Activated CD4-positive, CD25-positive, alpha-beta regulatory T cell treated with anti-CD3 and anti-CD28 coated beads, Interleukin-2, amount 50 U/mL, for 72 hours (primary cell): ENCODE measurements around the gene TOP3A.
A peak's percentile ranks its signal among the peaks of the same experiment; 100 is the strongest.
"Not testable (repeated sequence)": the region's sequence is repeated elsewhere in the genome, so short reads cannot be mapped to it uniquely, and the experiment has no call there.

Experiments used
- DNase-seq: peaks from one replicate; pipeline ENCODE4 v3.0.0; 2021

The TOP3A gene, protein sequence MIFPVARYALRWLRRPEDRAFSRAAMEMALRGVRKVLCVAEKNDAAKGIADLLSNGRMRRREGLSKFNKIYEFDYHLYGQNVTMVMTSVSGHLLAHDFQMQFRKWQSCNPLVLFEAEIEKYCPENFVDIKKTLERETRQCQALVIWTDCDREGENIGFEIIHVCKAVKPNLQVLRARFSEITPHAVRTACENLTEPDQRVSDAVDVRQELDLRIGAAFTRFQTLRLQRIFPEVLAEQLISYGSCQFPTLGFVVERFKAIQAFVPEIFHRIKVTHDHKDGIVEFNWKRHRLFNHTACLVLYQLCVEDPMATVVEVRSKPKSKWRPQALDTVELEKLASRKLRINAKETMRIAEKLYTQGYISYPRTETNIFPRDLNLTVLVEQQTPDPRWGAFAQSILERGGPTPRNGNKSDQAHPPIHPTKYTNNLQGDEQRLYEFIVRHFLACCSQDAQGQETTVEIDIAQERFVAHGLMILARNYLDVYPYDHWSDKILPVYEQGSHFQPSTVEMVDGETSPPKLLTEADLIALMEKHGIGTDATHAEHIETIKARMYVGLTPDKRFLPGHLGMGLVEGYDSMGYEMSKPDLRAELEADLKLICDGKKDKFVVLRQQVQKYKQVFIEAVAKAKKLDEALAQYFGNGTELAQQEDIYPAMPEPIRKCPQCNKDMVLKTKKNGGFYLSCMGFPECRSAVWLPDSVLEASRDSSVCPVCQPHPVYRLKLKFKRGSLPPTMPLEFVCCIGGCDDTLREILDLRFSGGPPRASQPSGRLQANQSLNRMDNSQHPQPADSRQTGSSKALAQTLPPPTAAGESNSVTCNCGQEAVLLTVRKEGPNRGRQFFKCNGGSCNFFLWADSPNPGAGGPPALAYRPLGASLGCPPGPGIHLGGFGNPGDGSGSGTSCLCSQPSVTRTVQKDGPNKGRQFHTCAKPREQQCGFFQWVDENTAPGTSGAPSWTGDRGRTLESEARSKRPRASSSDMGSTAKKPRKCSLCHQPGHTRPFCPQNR

DNA sequence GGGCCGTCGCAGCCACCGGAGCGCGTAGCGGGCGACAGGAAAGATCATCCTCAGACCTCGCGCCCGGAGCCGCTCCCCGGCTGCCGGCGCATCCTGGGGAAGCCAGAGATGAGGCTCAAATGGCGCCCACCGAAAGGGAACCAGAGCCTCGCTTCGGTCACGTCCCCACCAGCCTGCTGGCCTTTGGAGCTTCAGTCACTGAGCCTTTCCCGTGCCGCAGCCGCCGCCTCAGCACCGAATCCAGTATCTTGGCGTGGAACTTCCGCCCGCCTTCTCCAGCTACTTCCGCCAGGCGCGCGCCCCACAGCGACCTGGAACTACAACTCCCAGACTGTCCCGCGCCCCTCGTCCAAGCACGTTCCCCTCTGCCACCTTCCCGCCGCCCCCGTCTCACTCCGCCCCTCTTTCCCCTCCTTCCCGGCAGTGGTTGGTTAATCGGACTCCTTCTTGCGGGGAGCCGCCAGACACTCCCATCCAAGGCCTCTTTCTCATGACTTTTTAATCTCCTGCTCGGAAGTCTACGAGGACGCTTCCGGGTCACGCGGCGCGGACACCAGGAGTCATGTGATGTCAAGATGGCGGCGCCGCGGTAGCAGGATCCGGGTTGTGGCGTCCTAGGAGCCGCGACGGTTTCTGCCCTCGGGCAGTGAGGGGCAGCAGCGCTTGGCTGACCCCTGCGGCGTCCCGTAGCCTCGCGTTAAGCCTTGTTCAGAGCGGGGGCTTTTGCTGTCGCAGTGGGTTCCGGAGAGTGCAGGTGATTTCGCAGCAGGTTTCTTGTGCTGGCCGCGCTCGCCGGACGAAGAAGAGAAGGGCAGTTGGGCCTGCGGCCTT lies at the start of gene TOP3A, which contains the start of gene SMCR8:
Gene TOP3A, minus strand, starts transcription at position 264 of the 831 bp plus-strand sequence. Its CDS starts 216 bp downstream, at position 48.
Gene SMCR8, plus strand, starts transcription at position 563 of the 831 bp plus-strand sequence. CDS start 497 bp downstream, outside the sequence.
- DNase-seq: peak; percentile 92

DNA sequence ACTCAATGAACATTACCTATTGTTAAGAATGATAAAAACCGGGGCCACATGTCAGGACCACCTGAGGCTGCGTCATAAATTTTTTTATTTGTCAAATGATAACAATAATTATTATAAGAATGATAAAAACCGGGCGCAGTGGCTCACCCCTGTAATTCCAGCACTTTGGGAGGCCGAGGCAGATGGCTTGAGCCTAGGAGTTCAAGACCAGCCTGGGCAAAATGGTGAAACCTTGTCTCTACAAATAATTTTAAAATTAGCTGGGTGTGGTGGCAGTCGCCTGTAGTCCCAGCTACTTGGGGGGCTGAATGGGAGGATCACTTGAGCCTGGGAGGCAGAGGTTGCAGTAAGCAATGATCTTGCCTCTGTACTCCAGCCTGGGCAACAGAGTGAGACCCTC lies 49.4 kb upstream of the TOP3A start:
- DNase-seq: no peak

DNA sequence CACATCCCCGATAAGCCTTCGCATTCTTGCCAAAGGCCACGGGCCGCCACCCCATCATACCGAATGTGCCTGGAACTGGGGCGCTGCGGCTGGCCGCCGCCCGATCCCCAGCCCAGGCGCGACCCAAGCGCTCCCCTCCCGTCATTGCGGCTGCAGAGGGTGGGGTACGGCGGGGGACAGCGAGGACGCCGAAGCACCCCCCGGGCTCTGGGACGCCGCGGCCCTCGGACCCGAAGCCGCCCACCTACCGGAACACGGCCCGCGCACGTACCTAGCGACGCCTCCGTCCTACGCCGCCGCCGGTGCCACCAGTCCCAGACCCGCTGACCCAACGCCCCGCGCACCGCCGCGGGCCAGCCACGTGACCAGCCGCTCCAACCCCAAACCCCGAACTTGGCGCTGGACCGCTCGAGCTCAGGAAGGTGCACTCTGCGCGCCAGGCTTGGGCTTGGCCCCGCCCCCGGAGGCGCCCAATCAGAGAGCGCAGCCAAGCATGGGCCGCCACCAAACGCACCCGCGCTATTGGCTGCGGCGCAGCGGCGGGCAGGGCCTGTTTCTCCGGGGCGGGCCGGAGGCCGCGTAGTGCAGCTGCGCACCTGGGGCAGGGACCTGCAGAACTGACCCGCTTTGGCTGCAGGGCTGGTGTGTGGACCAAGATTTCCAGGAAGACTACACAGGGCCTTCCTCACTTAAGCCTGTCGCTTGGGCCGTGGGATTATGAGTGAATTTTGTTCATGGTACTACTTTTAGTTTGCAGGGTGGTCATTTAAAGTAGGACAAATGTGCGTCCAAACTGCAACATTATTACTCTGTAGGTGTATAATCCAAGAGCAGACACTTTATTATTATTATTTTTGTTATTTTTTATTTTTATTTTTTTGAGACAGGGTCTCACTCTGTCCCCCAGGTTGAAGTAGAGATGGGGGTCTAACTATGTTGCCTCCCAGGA lies 48.6 kb upstream of the TOP3A start, which contains the start of gene SHMT1:
Gene SHMT1, minus strand, starts transcription at position 450 of the 949 bp plus-strand sequence. CDS start 7,569 bp downstream, outside the sequence.
- DNase-seq: peak; percentile 93

DNA sequence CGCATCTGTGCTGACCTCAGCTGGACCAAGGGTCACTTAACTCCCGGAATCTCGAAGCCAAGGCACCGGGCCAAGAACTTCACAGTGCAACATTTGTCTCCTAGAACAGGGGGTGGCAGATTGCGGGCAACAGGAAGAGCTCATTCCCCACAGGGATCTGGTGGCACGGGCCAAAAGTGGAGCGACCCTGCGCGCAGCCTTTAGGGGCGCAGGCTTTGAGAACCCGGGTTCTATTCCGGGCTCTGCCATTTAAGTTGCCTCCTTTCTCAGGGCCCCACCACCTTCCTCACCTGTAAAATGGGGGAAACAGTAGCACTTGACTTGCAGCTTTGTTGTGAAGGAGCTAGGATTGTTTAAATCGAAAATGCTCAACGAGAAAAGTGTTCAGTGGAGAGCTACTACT lies 47.9 kb upstream of the TOP3A start:
- DNase-seq: no peak

DNA sequence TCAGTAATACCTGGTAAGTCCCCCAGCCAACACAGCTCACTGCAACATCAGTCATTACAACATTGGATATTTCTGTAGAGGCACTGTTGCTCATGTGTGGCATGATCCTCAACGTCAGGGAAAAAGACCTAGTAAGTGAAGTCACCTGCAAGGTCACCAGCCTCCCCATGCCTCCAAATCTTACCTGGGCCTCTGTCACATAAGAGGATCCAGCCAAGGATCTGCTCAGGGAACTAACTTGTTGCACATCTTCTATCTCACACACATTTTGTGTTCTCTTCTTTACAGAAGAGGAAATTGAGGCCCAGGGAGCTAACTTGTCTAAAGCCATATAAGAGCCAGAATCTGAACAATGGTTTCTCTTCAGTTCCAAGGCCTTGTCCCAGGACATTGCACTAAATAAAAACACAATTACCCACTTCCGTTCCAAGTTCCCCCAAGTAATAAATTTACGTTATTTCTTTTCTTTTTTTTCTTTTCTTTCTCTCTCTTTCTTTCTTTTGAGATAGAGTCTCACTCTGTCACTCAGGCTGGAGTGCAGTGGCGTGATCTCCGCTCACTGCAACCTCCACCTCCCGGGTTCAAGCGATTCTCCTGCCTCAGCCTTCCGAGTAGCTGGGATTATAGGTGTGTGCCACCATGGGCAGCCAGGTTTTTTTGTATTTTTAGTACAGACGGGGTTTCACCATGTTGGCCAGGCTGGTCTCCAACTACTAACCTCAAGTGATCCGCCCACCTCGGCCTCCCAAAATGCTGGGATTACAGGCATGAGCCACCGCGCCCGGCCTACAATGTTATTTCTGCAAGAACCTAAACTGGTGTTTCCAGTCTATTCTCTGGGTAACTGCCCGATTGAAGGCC lies 47.3 kb upstream of the TOP3A start:
- no peak for DNase-seq

DNA sequence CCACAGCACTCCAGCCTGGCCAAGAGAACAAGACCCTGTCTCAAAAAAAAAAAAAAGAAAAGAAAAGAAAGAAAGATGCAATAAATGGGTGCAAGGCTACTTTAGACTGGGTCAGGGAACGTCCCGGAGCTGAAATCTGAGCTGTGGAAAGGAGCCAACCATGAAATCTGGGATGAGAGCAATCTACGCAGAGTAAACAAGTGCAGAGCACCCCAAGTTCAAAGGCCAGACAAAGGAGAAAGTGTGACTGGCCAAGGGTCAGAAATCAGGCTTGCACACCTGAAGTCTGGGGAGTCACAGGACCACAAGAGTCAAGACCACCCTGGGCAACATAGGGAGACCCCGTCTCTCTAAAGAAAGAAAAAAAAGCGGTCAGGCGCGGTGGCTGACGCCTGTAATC lies 45.7 kb upstream of the TOP3A start:
- no peak for DNase-seq

DNA sequence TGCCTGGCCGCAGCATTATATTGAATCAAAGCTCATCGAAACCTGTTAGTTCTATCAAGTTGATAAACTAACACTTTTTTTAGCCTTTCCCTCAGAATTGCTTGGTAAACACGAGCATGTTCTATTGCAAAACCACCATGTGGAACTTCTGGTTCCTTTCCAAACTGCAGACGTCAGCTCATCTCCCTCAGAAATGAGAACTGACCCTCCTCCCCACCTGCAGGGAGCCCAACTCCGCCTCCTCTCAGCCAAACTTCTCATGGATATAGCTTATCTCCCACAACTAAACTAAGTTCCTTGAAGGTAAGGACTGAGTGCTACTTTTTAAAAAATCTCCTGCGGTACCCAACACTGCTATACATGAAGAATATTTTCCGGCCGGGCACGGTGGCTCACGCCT lies 41.8 kb upstream of the TOP3A start:
- no peak for DNase-seq

DNA sequence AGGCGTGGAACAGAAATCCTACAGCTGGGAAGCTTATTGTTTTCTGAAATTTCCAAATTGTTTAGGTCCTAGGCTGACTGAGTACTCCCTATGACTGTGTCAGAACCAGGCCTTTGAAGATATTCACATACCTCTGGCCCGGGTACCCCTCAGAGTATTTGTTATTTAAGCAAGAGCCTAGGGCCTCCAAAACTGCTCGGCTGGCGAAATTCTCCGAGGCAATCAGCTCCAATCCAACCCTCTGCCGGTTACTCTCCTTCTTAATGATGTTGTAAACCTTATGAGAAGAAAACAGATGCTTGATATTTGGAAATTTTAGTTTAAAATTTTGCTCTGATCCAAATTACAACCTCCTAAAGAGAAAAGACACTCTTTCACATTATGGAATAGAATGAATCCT lies 38.7 kb upstream of the TOP3A start:
- no peak for DNase-seq

DNA sequence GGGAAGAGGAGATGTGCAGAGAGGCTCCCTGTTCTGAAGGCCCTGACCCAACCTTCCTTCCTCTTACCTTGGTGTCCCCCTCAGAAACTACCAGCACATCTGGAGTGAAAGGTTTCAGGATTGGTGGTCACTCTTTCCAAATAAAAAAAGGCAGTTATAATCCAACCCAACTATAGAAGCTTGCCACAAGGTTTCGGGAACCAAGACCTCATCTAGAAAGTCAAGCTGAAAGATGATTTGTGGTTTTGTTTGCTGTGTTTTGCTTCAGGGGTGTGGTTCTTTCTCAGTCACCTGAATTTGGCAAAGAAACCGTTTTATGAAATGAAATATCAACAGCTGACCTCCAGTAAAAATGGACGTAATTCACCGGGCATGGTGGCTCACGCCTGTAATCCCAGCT lies 29.2 kb upstream of the TOP3A start:
- no peak for DNase-seq

DNA sequence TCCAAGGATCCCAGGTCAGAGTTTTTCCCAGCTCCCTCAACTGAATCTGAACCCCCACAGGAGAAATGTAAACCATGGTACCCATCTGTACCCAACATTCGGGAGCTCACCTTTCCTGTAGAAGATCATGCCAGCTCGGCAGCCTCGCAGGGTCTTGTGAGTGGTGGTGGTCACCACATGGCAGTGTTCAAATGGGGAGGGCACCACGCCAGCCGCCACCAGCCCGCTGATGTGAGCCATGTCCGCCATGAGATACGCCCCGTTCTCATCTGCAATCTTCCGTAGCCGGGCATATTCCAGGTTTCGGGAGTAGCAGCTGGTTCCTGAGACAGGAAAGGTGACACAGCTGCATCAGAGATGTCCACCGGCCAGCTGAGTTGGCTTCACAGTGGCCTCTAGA lies 25.1 kb upstream of the TOP3A start:
- no peak for DNase-seq

DNA sequence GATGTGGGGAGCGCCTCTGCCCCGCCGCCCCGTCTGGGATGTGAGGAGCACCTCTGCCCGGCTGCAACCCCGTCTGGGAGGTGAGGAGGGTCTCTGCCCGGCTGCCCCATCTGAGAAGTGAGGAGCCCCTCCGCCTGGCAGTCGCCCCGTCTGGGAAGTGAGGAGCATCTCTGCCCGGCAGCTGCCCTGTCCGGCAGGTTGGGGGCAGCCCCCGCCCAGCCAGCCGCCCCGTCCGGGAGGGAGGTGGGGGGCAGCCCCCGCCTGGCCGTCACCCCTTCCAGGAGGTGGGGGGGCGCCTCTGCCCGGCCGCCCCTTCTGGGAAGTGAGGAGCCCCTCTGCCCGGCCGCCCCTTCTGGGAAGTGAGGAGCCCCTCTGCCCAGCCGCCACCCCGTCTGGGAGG lies 23.4 kb upstream of the TOP3A start:
- DNase-seq: not testable (repeated sequence)

DNA sequence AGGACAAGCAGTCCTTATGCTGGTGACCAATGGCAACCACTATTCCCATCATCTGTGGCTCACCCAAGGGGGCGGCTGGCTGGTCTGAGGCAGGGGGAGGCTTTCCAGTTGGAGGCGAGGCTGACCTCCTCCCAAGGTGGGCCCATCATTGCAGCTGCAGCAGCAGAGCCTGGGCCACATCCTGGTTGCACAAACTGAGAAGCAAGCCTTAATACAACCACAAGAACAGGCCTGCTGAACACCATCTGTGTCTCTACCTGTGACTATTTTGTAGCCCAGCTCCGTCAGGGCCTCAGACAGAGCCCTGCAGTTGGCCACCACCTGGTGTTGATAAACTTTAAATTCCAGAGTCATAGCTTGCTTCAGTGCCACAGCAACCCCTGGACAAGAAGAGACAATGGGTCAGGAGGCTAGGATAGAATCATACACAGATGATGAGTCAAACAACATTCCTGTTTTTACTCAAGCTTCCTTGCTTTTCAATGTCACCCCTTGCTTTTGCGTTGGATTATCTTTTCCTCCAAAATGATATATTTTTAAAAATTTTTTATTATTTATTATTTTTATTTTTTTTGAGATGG lies 18.2 kb upstream of the TOP3A start:
- no peak for DNase-seq

DNA sequence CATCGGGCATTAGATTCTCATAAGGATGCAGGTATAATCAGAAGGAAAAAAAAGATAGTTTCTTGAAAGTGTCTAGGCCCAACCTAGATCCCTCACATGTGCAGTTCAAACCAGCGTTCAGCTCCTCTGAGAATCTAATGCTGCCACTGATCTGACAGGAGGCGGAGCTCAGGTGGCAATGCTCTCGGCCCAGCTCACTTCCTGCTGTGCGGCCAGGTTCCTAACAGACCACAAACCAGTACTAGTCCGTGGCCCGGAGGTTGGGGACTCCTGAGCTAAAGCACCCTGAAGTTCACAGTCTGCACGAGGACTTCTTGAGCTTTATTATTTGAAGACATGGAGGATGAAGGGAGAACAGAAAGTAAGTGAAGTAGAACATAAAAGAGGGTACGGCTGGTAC lies 17.1 kb upstream of the TOP3A start:
- no peak for DNase-seq

DNA sequence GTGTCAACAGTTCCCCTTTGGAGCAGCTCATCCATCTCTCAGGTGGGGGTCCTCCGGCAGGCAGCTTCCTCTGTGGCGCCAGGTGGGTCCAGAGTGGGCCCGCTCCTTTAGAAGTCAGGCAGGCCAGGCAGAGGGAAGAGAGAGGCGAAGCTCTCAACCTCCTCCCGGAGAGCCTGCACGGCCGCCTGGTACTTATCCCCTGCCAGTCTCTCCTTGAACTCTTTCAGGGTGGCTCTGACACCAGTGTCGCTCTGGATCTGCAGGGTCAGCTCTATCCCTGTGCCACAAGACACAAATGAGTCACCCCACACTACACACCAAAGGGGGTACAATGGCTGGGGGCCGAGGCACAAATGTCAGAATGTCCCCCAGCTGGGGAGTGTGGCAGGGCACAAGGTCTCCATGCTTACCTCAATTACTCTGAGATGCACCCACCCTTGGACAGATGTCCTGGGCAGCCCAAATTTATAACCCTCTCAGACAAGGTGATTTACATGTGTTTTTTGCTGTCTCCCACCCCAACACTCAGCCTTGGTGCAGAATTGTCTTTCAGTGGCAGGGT lies 13.9 kb upstream of the TOP3A start:
- DNase-seq: no peak

DNA sequence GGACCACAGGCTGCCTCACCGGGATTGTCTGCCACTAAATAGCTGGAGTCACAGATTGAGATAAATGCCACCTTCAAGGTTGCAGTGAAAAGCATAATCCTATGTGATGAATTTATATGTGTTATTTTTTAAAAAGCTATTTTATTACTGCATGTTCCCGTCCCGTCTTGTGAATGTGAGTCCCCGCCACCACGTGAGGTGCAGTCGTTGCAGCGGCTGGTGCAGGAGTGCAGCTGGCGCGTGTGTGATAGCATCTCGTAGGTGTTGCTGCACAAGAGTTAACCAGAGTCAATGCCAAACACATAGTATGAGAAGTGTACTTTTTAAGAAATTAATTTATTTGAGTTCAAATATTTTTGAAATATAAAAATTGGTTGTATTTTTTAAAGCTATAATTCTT lies 12.8 kb upstream of the TOP3A start:
- DNase-seq: no peak

DNA sequence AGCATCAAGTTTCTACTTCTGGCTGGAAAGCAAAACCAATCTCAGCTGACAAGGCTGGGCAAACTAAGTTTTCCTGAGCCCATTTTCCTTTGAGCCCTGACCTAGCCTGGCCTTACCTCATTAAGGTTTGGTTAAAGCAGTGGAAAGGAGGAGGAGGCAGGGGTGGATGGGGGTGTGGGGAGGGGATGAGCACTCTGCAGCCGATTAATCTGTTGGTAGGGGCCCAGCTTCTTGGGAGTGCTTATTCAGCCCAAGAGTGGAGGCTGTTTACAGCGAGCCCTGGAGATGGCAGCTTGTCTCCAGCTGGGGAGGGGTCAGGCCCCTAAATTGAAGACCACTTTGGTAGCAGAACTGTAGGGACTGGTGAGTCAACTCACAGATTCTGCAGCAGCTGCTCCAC lies 12.3 kb upstream of the TOP3A start:
- no peak for DNase-seq

DNA sequence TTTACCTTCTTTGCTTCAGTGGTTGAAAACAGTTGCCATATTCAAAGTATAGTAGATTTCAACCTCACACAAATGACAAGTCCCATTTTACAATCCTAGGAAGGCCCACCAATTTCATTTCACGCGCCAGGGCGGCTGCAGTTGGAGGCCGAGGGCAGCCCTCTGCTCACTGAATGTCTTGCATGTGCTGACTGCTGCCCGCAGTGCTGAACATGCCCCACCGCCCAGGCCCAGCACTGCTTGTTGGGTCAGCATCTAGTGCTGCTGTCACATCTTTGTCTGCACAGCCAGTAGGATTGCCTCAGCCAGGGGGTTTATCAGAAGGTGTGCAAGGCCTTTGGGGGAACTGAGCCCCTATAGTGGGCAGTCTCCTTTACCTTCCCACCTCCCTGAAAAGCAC lies 11.8 kb upstream of the TOP3A start:
- no peak for DNase-seq

DNA sequence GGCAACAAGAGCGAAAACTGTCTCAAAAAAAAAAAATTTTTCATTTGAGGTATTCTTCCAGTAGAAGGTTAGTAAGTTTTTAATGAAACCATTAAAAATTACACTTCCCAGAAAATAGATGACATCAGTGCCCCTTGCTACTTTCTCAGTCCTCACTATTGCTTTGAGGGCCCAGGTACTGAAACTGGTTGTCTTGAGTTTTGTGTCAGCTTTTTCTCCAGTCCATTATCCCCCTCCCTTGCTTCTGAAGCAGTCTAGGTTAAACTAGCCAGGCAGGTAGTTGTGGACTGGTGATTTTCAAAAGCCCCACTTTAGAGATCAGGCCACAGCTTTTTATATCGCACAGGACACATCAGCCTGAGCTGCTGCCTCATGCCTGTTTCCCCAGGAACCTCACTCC lies 11.2 kb upstream of the TOP3A start:
- DNase-seq: no peak
